Stimulated activated CD8-positive, alpha-beta memory T cell treated with anti-CD3 and anti-CD28 coated beads, Interleukin-4, amount 100 ng/mL, for 4 hours (primary cell): ENCODE measurements around the gene DNAJA3.

Source experiments
- DNase-seq, 2 donors: peaks; one replicate each; pipeline ENCODE4 v3.0.0-alpha.2; 2020; ENCODE audit warnings: low read depth in 2 of 2, low spot score in 1 of 2

Gene DNAJA3

GRCh38 chr16:4472880-4473279 lies 47.2 kb downstream of the DNAJA3 start:
- no peak for DNase-seq

- peak; percentile 57 to 62 for DNase-seq
These were observed 48.7 kb downstream of the DNAJA3 start, which contains the start of gene NMRAL1 for GRCh38 chr16:4474192-4474961. Gene NMRAL1 (minus strand): TSS chr16:4474625. CDS start chr16:4474132, 493 bp downstream.

- peak; percentile 85 to 86 for DNase-seq
These were observed 50.5 kb downstream of the DNAJA3 start, which contains the start of gene HMOX2 for GRCh38 chr16:4475880-4476788. Gene HMOX2 (plus strand): TSS chr16:4476398. CDS start chr16:4505525, 29,127 bp downstream.

- no peak for DNase-seq
These were observed 52.3 kb downstream of the DNAJA3 start for GRCh38 chr16:4477966-4478365.

GRCh38 chr16:4481526-4481925 lies 55.9 kb downstream of the DNAJA3 start:
- no peak for DNase-seq

- no peak for DNase-seq
These were observed 56.3 kb downstream of the DNAJA3 start for GRCh38 chr16:4481963-4482362.

GRCh38 chr16:4486126-4486893 lies 60.6 kb downstream of the DNAJA3 start:
- DNase-seq: no peak

- DNase-seq: no peak
These were observed 62.4 kb downstream of the DNAJA3 start for GRCh38 chr16:4487955-4488498.

- no peak for DNase-seq
These were observed 62.9 kb downstream of the DNAJA3 start for GRCh38 chr16:4488499-4488967.

- no peak for DNase-seq
These were observed 63.4 kb downstream of the DNAJA3 start for GRCh38 chr16:4489030-4489429.

- no peak for DNase-seq
These were observed 66.2 kb downstream of the DNAJA3 start for GRCh38 chr16:4491898-4492297.

- DNase-seq: no peak
These were observed 69.2 kb downstream of the DNAJA3 start for GRCh38 chr16:4494746-4495490.

- no peak for DNase-seq
These were observed 70.1 kb downstream of the DNAJA3 start for GRCh38 chr16:4495766-4496165.

- no peak for DNase-seq
These were observed 70.6 kb downstream of the DNAJA3 start for GRCh38 chr16:4496305-4496704.

- DNase-seq: no peak
These were observed 73.0 kb downstream of the DNAJA3 start for GRCh38 chr16:4498546-4499195.

GRCh38 chr16:4499196-4499555 lies 73.5 kb downstream of the DNAJA3 start:
- no peak for DNase-seq

GRCh38 chr16:4500272-4500671 lies 74.6 kb downstream of the DNAJA3 start:
- DNase-seq: no peak

GRCh38 chr16:4501071-4501478 lies 75.4 kb downstream of the DNAJA3 start:
- no peak for DNase-seq

- DNase-seq: peak; percentile 39 to 53
These were observed 79.9 kb downstream of the DNAJA3 start for GRCh38 chr16:4505356-4506147.
